DMS 273 treated with DMSO at 0.1 percent for 48 hours (cell line): ENCODE data around the gene CARD10.

Source experiments
- DNase-seq: peaks from one replicate; lab custom pipeline; 2025; lab: John Stamatoyannopoulos, UW

Gene CARD10

GRCh38 chr22:37462436-37462835 is 56.8 kb downstream of the CARD10 start:
- no peak for DNase-seq

DNA sequence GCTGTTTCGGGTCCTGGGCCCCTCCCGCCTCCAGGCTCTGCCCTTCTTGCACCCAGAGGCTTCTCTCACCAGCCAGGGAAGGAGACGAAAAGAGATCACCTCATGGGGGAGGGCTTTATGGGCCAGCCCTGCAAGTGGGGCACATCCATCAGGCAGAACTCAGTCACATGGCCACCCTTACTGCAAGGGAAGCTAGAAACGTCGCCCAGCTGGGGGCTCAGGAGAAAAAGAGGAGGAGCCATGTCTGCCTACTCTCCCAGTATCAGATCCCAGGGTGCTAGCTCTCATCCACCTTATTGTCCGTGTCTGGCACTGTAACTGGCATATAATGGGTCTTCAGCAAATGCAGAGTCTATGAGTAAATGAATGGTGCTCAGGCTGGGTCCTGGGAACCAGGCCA is 57.3 kb downstream of the CARD10 start:
- no peak for DNase-seq

- DNase-seq, result no peak
Observed at GRCh38 chr22:37460684-37461083, 58.5 kb downstream of the CARD10 start.

DNA sequence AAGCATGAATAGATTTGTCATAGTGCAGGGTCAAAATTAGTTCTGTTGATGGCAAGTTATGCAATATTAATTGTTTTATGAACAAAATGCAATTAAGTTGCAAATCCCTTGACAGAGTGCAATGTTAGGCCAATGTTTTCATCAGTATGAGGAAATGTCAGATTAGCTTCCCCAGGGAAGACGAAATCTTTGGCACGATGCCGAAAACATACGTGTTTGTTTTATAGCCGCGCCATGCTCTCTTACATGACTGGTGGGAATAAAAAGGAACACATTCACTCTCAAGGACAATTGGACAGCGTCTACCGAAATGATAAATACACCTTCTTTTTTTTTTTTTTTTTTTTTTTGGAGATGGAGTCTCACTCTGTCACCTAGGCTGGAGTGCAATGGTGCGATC is 60.0 kb downstream of the CARD10 start:
- DNase-seq, result no peak

GRCh38 chr22:37457093-37457893 is 61.9 kb downstream of the CARD10 start:
- no peak for DNase-seq

DNA sequence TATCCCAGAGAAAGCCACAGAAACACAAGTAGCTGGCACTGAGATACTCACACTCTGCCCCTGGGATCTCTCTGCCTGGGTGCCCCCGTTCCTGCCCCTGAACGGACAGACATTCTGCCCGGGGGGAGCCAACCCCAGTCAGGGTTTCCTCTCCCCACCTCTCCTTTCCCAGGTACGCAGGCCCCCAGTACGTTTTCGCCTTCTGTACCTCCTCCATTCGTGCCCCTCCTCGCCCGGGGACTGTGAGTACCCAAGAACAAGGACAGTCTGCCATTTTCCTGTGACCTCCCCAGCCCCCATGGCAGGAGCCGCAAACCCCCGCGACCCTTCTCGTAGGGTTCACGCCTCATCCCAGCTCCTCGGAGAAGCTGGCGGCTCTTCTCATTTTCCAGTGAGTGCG is 62.9 kb downstream of the CARD10 start:
- DNase-seq, result no peak

DNA sequence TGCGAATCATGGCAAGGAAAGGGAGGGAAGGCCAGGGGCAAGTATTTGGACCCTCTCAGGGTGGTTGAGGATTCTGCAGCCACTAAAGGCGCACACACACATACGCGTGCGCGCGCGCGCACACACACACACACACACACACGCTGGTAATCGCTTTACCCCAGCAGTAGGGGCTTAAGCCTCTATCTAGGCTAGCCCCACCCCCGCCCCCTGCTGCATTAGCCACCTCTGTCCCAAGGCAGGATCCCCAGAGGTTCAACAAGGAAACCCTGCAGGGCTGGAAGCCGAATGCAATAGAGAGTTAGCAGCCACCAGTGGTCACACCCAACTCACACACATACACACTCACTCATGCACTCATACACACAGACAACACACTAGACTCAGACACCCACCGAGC is 63.3 kb downstream of the CARD10 start:
- DNase-seq, result no peak

GRCh38 chr22:37454857-37455686 is 64.1 kb downstream of the CARD10 start:
- no peak for DNase-seq

GRCh38 chr22:37453696-37454095 is 65.5 kb downstream of the CARD10 start:
- DNase-seq, result no peak

DNA sequence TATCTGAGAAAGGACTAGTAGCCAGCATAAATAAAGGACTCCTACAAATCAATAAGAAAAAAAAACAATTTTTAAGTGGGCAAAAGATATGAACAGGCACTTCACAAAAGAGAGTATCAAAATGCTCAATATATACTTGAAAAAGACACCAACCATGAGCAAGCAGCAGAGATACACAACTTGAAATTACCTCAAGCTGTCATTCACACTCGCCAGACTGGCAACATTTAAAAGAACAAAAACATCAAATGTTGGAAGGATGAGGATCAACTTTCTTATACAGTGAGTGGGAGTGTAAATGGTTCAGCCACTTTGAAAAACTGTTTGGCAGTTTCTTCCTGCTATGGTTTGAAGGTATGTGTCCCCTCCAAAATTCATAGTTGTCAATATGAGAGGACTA is 68.0 kb downstream of the CARD10 start:
- no peak for DNase-seq

GRCh38 chr22:37449331-37450001 is 69.7 kb downstream of the CARD10 start:
- DNase-seq, result no peak

GRCh38 chr22:37448516-37449127 is 70.6 kb downstream of the CARD10 start:
- DNase-seq, result no peak

DNA sequence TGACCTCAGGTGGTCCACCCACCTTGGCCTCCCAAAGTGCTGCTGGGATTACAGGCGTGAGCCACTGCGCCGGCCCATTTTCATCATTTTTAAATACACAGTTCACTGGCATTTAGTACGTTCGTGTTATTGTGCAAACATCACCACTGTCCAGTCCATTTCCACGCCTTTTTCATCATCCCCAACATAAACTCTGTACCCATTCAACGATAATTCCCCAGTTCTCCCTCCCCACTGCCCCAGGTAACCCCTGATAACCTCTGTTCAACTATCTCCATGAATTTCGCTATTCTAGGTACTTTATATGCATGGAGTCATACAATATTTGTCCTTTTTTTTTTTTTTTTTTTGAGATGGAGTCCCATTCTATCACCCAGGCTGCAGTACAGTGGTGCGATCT is 73.7 kb downstream of the CARD10 start:
- DNase-seq, result no peak

- DNase-seq, result no peak
Observed at GRCh38 chr22:37443977-37444376, 75.2 kb downstream of the CARD10 start.

DNA sequence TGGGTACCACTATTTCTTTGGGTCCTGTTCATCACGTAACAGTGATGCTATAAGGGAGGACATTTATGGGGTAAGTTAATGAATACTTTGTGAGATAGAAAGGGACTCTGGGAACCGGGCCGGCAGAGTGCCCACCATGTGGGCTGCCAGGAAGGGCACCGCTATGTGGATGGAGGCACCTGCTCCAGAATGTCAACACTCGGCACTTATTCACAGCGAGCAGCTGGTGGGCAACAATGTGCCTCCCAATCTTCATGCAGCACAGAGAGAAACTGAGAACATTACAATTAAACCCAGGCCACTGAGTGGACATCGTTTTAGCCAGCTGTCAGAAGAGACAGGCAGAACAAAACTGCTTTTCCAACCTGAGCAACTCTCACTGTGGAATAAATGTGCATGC is 76.1 kb downstream of the CARD10 start:
- no peak for DNase-seq

- DNase-seq, result no peak
Observed at GRCh38 chr22:37442537-37442936, 76.7 kb downstream of the CARD10 start.

GRCh38 chr22:37442135-37442534 is 77.1 kb downstream of the CARD10 start:
- no peak for DNase-seq

- no peak for DNase-seq
Observed at GRCh38 chr22:37440875-37441274, 78.3 kb downstream of the CARD10 start.
